Kidney glomerular epithelial cell (primary cell): ENCODE measurements around the gene FKBP15.
"Not testable (repeated sequence)": the region's sequence is repeated elsewhere in the genome, so short reads cannot be mapped to it uniquely, and the experiment has no call there.

Experiments used
- DNase-seq: peaks from one replicate; lab custom pipeline; 2025; lab: John Stamatoyannopoulos, UW

The FKBP15 gene

GRCh38 chr9:113221003-113221799, at the start of gene FKBP15, which contains the start of gene SLC31A1:
Gene FKBP15 (minus strand): TSS chr9:113221277. CDS start chr9:113221243, 34 bp downstream.
Gene SLC31A1 (plus strand): TSS chr9:113221544. CDS start chr9:113256149, 34,605 bp downstream.
- DNase-seq, result peak; percentile 97

GRCh38 chr9:113269871-113270270, 48.8 kb upstream of the FKBP15 start:
- no peak for DNase-seq

- no peak for DNase-seq
Observed at GRCh38 chr9:113269355-113269754, 48.3 kb upstream of the FKBP15 start.

GRCh38 chr9:113267911-113268566, 47.0 kb upstream of the FKBP15 start:
- DNase-seq, result no peak

- DNase-seq, result no peak
Observed at GRCh38 chr9:113266174-113266573, 45.1 kb upstream of the FKBP15 start.

- no peak for DNase-seq
Observed at GRCh38 chr9:113261917-113262671, 41.0 kb upstream of the FKBP15 start.

GRCh38 chr9:113258282-113258681, 37.2 kb upstream of the FKBP15 start:
- no peak for DNase-seq

- DNase-seq, result no peak
Observed at GRCh38 chr9:113257863-113258262, 36.8 kb upstream of the FKBP15 start.

- no peak for DNase-seq
Observed at GRCh38 chr9:113255438-113255837, 34.4 kb upstream of the FKBP15 start.

- no peak for DNase-seq
Observed at GRCh38 chr9:113254991-113255390, 33.9 kb upstream of the FKBP15 start.

- DNase-seq, result no peak
Observed at GRCh38 chr9:113250807-113251206, 29.7 kb upstream of the FKBP15 start.

- not testable (repeated sequence) for DNase-seq
Observed at GRCh38 chr9:113249661-113250060, 28.6 kb upstream of the FKBP15 start.

GRCh38 chr9:113247640-113248039, 26.6 kb upstream of the FKBP15 start:
- no peak for DNase-seq

GRCh38 chr9:113246928-113247327, 25.9 kb upstream of the FKBP15 start:
- DNase-seq, result no peak

- DNase-seq, result no peak
Observed at GRCh38 chr9:113245894-113246293, 24.8 kb upstream of the FKBP15 start.

GRCh38 chr9:113244556-113244955, 23.5 kb upstream of the FKBP15 start:
- no peak for DNase-seq

GRCh38 chr9:113241161-113241560, 20.1 kb upstream of the FKBP15 start:
- no peak for DNase-seq

- DNase-seq, result no peak
Observed at GRCh38 chr9:113238859-113239232, 17.8 kb upstream of the FKBP15 start.

GRCh38 chr9:113238202-113238858, 17.3 kb upstream of the FKBP15 start:
- no peak for DNase-seq

- no peak for DNase-seq
Observed at GRCh38 chr9:113237026-113237425, 15.9 kb upstream of the FKBP15 start.

GRCh38 chr9:113235701-113236255, 14.7 kb upstream of the FKBP15 start:
- DNase-seq, result not testable (repeated sequence)

GRCh38 chr9:113231701-113232100, 10.6 kb upstream of the FKBP15 start:
- no peak for DNase-seq
